WI38 (cell line): ENCODE data around the gene MCCC1.
"Not testable (repeated sequence)": the region's sequence is repeated elsewhere in the genome, so short reads cannot be mapped to it uniquely, and the experiment has no call there.

Experiments
- H3K4me3 ChIP-seq: 2 replicates; pipeline ENCODE4 v1.5.1; 2011; ENCODE audit warnings: low read depth, mild to moderate bottlenecking, control low read depth, low read length
- TF ChIP-seq, protein P1 (sequence below): IDR thresholded peaks from 2 replicates; pipeline ENCODE4 v1.5.1; 2012; ENCODE audit warnings: low read depth, mild to moderate bottlenecking, control low read depth, low read length

The MCCC1 gene

GRCh38 chr3:183069086-183069485 is 30.2 kb downstream of the MCCC1 start:
- TF ChIP-seq, protein P1, sequence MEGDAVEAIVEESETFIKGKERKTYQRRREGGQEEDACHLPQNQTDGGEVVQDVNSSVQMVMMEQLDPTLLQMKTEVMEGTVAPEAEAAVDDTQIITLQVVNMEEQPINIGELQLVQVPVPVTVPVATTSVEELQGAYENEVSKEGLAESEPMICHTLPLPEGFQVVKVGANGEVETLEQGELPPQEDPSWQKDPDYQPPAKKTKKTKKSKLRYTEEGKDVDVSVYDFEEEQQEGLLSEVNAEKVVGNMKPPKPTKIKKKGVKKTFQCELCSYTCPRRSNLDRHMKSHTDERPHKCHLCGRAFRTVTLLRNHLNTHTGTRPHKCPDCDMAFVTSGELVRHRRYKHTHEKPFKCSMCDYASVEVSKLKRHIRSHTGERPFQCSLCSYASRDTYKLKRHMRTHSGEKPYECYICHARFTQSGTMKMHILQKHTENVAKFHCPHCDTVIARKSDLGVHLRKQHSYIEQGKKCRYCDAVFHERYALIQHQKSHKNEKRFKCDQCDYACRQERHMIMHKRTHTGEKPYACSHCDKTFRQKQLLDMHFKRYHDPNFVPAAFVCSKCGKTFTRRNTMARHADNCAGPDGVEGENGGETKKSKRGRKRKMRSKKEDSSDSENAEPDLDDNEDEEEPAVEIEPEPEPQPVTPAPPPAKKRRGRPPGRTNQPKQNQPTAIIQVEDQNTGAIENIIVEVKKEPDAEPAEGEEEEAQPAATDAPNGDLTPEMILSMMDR = no peak
- no peak overlapping the region for H3K4me3 ChIP-seq

- not testable (repeated sequence) for H3K4me3 ChIP-seq
Measured at GRCh38 chr3:183066891-183067290, 32.4 kb downstream of the MCCC1 start.

GRCh38 chr3:183064475-183064874 is 34.8 kb downstream of the MCCC1 start:
- H3K4me3 ChIP-seq = no peak overlapping the region
- TF ChIP-seq, protein P1 = no peak

DNA sequence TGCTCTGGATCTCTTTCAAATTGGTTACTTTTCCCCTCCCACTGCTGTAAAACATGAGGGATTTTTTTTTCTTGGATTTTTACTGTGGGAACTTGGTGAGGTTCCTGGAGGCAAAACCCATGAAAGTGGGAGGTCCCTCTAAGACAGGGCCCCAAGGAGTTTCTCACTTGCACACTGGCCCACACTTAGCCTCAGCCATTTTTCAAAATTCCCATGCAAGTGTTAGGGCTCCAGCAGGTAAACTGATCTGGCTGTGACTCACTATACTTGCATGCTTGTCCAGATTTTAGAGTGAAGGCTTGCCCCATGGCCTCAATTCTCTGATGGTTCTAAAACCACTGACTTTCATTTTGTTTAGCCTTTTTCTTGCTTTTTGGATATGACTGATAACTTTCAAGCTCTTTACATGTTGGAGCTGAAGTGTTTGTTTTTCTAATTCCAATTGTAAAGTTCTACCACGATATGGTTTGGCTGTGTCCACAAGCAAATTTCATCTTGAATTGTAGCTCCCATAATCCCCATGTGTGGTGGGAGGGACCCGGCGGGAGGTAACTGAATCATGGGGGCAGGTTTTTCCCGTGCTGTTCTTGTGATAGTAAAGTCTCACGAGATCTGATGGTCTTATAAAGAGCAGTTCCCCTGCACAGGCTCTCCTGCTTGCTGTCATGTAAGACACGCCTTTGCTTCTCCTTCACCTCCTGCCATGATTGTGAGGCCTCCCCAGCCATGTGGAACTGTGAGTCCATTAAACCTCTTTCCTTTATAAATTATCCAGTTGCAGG is 37.7 kb downstream of the MCCC1 start:
- TF ChIP-seq, protein P1 = no peak
- no peak overlapping the region for H3K4me3 ChIP-seq

DNA sequence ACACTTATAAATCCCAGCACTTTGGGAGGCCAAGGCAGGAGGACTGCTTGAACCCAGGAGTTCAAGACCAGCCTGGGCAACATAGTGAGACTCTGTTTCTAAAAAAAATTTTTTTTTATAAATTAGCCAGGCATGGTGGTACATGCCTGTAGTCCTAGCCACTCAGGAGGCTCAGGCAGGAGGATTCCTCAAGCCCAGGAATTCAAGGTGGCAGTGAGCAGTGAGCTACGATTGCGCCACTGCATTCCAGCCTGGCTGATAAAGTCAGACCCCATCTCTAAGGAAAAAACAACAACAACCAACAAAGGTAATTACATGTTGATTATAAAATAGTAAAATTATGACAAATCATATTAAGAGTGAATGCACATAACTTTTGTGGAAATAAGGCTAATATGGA is 40.9 kb downstream of the MCCC1 start:
- TF ChIP-seq, protein P1 = no peak
- H3K4me3 ChIP-seq = no peak overlapping the region

DNA sequence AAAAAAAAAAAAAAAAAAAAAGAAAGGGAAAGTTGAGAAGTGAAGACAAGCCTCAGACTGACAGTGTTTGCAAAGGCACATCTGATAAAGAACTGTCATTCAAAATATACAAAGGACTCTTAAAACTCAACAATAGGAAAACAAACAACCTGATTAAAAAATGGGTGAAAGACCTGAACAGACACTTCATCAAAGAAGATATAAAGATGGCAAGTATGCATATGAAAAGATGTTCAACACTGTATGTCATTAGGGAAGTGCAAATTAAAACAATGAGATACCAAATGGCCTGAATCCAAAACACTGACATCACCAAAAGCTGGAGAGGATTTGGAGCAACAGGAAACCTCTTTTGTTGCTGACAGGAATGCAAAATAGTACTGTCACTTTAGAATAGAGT is 48.6 kb downstream of the MCCC1 start:
- TF ChIP-seq, protein P1 = no peak
- H3K4me3 ChIP-seq = no peak overlapping the region

GRCh38 chr3:183046883-183047282 is 52.4 kb downstream of the MCCC1 start:
- TF ChIP-seq, protein P1 = no peak
- no peak overlapping the region for H3K4me3 ChIP-seq
